Epithelial cell of prostate (primary cell): Measurements from ENCODE around the gene SH3BP4.

Experiments used
- DNase-seq: peaks from one replicate; pipeline ENCODE4 v3.0.0-alpha.2; 2011; ENCODE audit warnings: low read depth, low spot score
- H3K27ac ChIP-seq: fragments of 450-650 bp; 2 replicates; pipeline ENCODE4 v1.5.1; 2017; ENCODE audit warnings: mild to moderate bottlenecking

The SH3BP4 gene

GRCh38 chr2:234981197-234982095 is 29.6 kb downstream of the SH3BP4 start:
- H3K27ac ChIP-seq: peak overlapping the region; percentile 61
- DNase-seq: peak; percentile 48

GRCh38 chr2:234982096-234982834 is 30.4 kb downstream of the SH3BP4 start:
- no peak for DNase-seq

GRCh38 chr2:234983011-234983726 is 31.4 kb downstream of the SH3BP4 start:
- no peak overlapping the region for H3K27ac ChIP-seq
- no peak for DNase-seq

More at GRCh38 chr2:234982096-234982834, 30.4 kb downstream of the SH3BP4 start:
- peak overlapping the region; percentile 61 for H3K27ac ChIP-seq

GRCh38 chr2:234985608-234986245 is 33.9 kb downstream of the SH3BP4 start:
- DNase-seq: no peak
- no peak overlapping the region for H3K27ac ChIP-seq

- no peak for DNase-seq
- H3K27ac ChIP-seq: no peak overlapping the region
These were observed 34.6 kb downstream of the SH3BP4 start for GRCh38 chr2:234986390-234986789.

- H3K27ac ChIP-seq: no peak overlapping the region
- no peak for DNase-seq
These were observed 35.3 kb downstream of the SH3BP4 start for GRCh38 chr2:234986876-234987720.

- no peak overlapping the region for H3K27ac ChIP-seq
- no peak for DNase-seq
These were observed 35.9 kb downstream of the SH3BP4 start for GRCh38 chr2:234987754-234988153.

GRCh38 chr2:234988491-234988890 is 36.7 kb downstream of the SH3BP4 start:
- peak overlapping the region; percentile 39 for H3K27ac ChIP-seq
- DNase-seq: no peak

GRCh38 chr2:234989183-234989701 is 37.4 kb downstream of the SH3BP4 start:
- DNase-seq: no peak
- H3K27ac ChIP-seq: peak overlapping the region; percentile 39

GRCh38 chr2:234990300-234990699 is 38.5 kb downstream of the SH3BP4 start:
- H3K27ac ChIP-seq: no peak overlapping the region
- DNase-seq: no peak

GRCh38 chr2:234991290-234991689 is 39.5 kb downstream of the SH3BP4 start:
- H3K27ac ChIP-seq: no peak overlapping the region
- DNase-seq: no peak

- DNase-seq: no peak
- H3K27ac ChIP-seq: no peak overlapping the region
These were observed 40.0 kb downstream of the SH3BP4 start for GRCh38 chr2:234991793-234992192.

GRCh38 chr2:234992196-234992595 is 40.4 kb downstream of the SH3BP4 start:
- no peak for DNase-seq
- no peak overlapping the region for H3K27ac ChIP-seq

GRCh38 chr2:234992624-234993349 is 41.0 kb downstream of the SH3BP4 start:
- H3K27ac ChIP-seq: no peak overlapping the region
- DNase-seq: no peak

GRCh38 chr2:234993541-234993981 is 41.7 kb downstream of the SH3BP4 start:
- DNase-seq: no peak

GRCh38 chr2:234994438-234995321 is 42.9 kb downstream of the SH3BP4 start:
- no peak for DNase-seq
- H3K27ac ChIP-seq: no peak overlapping the region

More at GRCh38 chr2:234993541-234993981, 41.7 kb downstream of the SH3BP4 start:
- no peak overlapping the region for H3K27ac ChIP-seq

- no peak for DNase-seq
- H3K27ac ChIP-seq: no peak overlapping the region
These were observed 43.7 kb downstream of the SH3BP4 start for GRCh38 chr2:234995332-234996068.
